ENCODE data around the gene KLHL2.

DNA sequence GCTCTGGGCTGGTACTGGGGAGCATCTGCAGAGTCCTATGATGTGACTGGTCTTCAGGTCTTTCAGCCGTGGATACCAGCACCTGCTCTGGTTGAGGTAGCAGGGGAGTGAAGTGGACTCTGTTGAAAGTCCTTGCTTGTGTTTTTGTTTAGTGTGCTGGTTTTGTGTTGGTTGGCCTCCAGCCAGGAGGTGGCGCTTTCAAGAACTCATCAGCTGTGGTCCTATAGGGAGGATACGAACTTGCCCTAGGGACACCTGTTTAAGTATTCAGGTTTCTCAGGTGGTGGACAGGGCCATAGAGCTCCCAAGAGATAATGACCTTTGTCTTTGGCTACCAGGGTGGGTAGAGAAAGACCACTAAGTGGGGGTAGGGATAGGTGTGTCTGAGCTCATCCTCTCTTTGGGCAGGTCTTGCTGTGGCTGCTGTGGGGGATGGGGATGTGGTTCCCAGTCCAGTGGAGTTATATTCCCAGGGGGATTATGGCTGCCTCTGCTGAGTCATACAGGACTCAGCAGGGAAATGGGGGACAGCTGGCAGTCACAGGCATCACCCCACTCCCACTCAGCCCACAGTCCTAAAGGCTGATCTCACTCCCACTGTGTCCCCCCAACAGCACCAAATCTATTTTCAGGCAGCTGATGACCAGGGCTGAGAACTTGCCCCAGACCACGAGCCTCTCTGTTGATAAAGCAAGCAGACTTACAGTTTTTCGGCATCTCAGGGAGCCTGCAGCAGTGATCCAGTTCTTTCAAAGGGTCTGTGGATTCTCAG lies 144.2 kb downstream of the KLHL2 start:
- TF ChIP-seq, protein P1, sequence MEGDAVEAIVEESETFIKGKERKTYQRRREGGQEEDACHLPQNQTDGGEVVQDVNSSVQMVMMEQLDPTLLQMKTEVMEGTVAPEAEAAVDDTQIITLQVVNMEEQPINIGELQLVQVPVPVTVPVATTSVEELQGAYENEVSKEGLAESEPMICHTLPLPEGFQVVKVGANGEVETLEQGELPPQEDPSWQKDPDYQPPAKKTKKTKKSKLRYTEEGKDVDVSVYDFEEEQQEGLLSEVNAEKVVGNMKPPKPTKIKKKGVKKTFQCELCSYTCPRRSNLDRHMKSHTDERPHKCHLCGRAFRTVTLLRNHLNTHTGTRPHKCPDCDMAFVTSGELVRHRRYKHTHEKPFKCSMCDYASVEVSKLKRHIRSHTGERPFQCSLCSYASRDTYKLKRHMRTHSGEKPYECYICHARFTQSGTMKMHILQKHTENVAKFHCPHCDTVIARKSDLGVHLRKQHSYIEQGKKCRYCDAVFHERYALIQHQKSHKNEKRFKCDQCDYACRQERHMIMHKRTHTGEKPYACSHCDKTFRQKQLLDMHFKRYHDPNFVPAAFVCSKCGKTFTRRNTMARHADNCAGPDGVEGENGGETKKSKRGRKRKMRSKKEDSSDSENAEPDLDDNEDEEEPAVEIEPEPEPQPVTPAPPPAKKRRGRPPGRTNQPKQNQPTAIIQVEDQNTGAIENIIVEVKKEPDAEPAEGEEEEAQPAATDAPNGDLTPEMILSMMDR (IDR thresholded peaks at IDR 0.05), result no peak
- TF ChIP-seq POLR2A (IDR thresholded peaks at IDR 0.05), result no peak
